ENCODE data around the gene SFXN3. TPM values are rescaled to one million over a fixed set of nuclear protein-coding genes. Genes with fewer than 3 reads are reported as not detected.

Gene SFXN3, protein sequence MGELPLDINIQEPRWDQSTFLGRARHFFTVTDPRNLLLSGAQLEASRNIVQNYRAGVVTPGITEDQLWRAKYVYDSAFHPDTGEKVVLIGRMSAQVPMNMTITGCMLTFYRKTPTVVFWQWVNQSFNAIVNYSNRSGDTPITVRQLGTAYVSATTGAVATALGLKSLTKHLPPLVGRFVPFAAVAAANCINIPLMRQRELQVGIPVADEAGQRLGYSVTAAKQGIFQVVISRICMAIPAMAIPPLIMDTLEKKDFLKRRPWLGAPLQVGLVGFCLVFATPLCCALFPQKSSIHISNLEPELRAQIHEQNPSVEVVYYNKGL
- polyA plus RNA-seq (2011; rRNA removed) (100 and 125 TPM in 2 replicates), polyA minus RNA-seq (2011; rRNA and poly(A)+ RNA removed) (93.5 and 151 TPM in 2 replicates)

DNA sequence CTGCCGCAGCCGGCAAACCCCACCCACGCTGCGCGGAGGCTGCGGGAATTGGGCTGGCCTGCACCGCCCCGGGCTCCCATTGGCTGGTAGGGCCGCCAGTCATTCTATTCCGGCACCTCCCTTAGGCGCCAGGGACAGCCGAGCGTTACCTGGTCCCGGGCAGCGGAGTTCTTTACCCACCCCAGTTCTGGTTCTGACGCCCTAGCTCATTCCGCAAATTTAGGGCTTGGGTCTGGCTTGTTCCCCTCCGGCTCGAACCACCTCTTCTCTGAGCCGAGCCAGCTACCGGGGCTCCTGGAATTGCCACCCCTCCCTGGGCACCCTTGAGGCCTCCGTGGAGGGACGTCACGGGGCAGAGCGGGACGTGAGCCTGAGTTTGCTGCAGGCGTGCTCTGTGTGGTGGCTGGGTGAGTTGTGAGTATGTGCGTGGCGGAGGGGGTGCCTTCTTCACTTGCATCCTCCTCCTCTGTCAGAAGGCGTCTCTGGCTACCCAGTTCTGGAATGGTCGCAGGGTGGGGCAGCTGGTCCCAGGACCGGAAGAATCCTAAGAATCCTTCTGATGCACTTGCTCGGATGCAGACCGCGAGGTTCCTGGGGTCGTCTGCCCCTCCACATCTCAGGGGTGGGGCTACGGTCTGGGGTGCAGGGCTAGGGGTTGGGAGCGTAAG is at the start of gene SFXN3, which contains the start of gene PDZD7:
TSS of gene SFXN3 (plus strand) at position 107 of the 668 bp plus-strand sequence. CDS start 3,461 bp downstream, outside the sequence.
TSS of gene PDZD7 (minus strand) at position 2 of the 668 bp plus-strand sequence. CDS start 910 bp downstream, outside the sequence.
- TF ChIP-seq, protein P1, sequence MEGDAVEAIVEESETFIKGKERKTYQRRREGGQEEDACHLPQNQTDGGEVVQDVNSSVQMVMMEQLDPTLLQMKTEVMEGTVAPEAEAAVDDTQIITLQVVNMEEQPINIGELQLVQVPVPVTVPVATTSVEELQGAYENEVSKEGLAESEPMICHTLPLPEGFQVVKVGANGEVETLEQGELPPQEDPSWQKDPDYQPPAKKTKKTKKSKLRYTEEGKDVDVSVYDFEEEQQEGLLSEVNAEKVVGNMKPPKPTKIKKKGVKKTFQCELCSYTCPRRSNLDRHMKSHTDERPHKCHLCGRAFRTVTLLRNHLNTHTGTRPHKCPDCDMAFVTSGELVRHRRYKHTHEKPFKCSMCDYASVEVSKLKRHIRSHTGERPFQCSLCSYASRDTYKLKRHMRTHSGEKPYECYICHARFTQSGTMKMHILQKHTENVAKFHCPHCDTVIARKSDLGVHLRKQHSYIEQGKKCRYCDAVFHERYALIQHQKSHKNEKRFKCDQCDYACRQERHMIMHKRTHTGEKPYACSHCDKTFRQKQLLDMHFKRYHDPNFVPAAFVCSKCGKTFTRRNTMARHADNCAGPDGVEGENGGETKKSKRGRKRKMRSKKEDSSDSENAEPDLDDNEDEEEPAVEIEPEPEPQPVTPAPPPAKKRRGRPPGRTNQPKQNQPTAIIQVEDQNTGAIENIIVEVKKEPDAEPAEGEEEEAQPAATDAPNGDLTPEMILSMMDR (IDR thresholded peaks at IDR 0.05; ENCODE audit: insufficient read depth, low read depth, low read length) = no peak
- 0 out of 2 replicates have a peak, but pooled peaks cover 2% of the 10 kb centered on the region for H3K27me3 ChIP-seq (ENCODE audit: control insufficient read depth, insufficient read depth, low read length)
- H3K4me3 ChIP-seq (ENCODE audit: low read depth, low read length) = peak within 1 kb of the TSS; percentile 76
- peak; percentile 41 for DNase-seq (ENCODE audit: low read depth)
- ChIA-PET POLR2A (interaction anchor here (1.1 kb wide), 1 partner anchor 12 kb away, joined by 3 read pairs; no protein-coding TSS in a partner anchor), CTCF (interaction anchor here (0.5 to 15.1 kb wide), 10 partner anchors 9 to 1455 kb away, joined by 3 to 194 read pairs (median 12); partner anchors contain the start of genes KAZALD1 and LZTS2)
- peaks cover 13% of the 10 kb centered on the region for H3K36me3 ChIP-seq (ENCODE audit: control insufficient read depth, insufficient read depth, low read length)

DNA sequence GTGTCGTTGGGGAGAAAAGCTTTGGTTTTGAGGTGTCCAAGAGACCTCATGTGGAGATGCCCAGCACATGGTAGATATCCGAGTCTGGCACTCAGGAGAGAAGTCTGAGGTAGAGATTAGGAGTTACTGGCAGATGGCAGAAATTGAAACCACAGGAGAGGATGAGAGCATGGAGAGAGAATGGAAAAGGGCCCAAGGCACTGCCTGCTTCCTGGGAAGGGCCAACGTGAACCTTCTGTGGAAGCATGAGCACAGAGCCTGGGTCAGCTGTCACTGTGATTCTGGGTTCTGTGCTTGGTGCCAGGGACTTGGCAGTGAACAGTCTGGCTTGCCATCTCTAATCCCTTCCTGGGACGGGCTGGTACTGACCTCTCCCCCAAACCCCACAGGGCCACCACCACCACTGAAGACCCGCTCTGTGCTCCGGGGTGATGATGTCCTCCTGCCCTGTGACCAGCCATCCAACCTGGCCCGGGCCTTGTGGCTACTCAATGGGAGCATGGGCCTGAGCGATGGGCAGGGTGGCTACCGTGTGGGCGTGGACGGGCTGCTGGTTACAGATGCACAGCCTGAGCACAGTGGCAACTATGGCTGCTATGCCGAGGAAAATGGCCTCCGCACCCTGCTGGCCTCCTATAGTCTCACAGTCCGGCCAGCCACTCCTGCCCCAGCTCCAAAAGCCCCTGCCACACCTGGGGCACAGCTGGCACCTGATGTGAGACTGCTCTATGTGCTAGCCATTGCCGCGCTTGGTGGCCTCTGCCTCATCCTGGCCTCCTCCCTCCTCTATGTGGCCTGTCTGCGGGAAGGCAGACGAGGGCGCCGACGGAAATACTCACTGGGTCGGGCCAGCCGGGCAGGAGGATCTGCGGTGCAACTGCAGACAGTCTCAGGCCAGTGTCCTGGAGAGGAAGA is 47.9 kb upstream of the SFXN3 start:
- CTCF ChIA-PET = interaction anchor here (0.9 to 1.8 kb wide), 4 partner anchors 11 to 35 kb away, joined by 3 to 6 read pairs (median 4); no protein-coding TSS in a partner anchor
- POLR2A ChIA-PET = no interaction called here
- Histone ChIP-seq H3K36me3 (ENCODE audit: control insufficient read depth, insufficient read depth, low read length) (peaks cover 14% of the 10 kb centered on the region; the same call in 1 of the 2 replicates), H3K27me3 (ENCODE audit: control insufficient read depth, insufficient read depth, low read length) (no peaks in the 10 kb centered on the region), H3K4me3 (ENCODE audit: low read depth, low read length) (no peak overlapping the region)
- TF ChIP-seq, protein P1 (IDR thresholded peaks at IDR 0.05; ENCODE audit: insufficient read depth, low read depth, low read length) = no peak
- DNase-seq (ENCODE audit: low read depth) = no peak

DNA sequence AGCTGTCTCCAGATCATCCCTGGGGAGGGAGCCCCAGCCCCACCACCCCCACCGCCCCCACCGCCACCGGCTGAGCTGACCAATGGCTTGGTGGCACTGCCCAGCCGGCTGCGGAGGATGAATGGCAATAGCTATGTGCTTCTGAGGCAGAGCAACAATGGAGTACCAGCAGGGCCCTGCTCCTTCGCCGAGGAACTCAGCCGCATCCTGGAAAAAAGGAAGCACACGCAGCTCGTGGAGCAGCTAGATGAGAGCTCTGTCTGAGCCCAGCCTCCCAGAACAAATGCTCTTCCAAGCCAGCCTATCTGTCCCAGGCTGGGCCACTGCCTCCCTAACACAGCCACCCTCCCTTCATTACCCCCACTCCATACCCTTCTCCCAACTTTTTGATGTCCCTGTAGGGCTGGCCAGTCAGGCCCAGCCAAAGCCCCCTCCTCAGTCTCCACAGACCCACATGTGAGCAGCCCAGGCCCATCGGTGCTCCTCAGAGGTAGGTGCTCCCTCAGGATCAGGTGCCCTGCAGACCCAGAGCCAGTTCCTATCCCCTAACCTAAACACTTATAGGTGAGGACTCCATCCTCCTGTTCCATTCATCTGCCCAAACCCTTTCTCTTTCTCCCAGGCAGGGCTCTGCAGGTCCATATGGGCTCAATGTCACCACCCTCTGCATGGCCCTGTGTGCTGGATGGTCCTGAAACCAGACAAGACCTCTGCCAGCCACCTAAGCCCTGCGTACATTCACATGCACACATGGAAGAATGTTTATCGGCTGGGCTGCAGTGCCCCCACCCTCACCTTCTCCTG is 47.0 kb upstream of the SFXN3 start:
- no peaks in the 10 kb centered on the region for H3K27me3 ChIP-seq (ENCODE audit: control insufficient read depth, insufficient read depth, low read length)
- H3K4me3 ChIP-seq (ENCODE audit: low read depth, low read length) = no peak overlapping the region
- POLR2A ChIA-PET = no interaction called here
- CTCF ChIA-PET = interaction anchor here (0.8 to 1.8 kb wide), 4 partner anchors 10 to 30 kb away, joined by 3 to 6 read pairs (median 4); no protein-coding TSS in a partner anchor
- H3K36me3 ChIP-seq (ENCODE audit: control insufficient read depth, insufficient read depth, low read length) = peaks cover 15% of the 10 kb centered on the region
- DNase-seq (ENCODE audit: low read depth) = no peak
- TF ChIP-seq, protein P1 (IDR thresholded peaks at IDR 0.05; ENCODE audit: insufficient read depth, low read depth, low read length) = no peak

DNA sequence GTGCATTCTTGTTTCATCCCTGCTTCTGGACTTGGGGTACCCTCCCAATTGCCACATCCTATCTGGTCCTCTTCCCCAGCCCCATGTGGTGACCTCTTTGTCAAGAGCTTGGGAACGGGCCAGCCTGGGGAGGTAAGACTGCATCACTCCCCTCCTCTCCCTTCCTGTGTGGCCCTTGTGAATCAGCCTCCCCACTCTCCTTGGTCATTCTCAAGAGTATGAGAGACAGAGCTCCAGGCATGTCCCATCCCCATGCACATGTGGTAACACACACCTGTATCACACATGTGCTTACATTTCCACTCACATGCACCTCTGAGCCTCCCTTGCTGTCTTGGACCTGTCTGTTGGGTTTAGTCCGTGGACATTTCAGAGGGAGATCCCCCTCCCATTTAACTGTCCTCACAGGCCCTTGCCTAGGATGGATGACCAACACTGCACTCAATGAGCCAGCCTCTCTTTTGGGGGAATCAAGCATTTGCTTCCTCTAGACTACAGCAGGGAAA is 46.3 kb upstream of the SFXN3 start:
- TF ChIP-seq, protein P1 (IDR thresholded peaks at IDR 0.05; ENCODE audit: insufficient read depth, low read depth, low read length) = no peak
- no peak for DNase-seq (ENCODE audit: low read depth)
- ChIA-PET CTCF (interaction anchor here (0.8 to 1.8 kb wide), 5 partner anchors 9 to 30 kb away, joined by 3 to 6 read pairs (median 4); partner anchors contain the start of gene SEMA4G), POLR2A (no interaction called here)
- H3K27me3 ChIP-seq (ENCODE audit: control insufficient read depth, insufficient read depth, low read length) = no peaks in the 10 kb centered on the region
- peaks cover 14% of the 10 kb centered on the region for H3K36me3 ChIP-seq (ENCODE audit: control insufficient read depth, insufficient read depth, low read length)
- H3K4me3 ChIP-seq (ENCODE audit: low read depth, low read length) = no peak overlapping the region

Measured in BJ (cell line).